Fibroblast of gingiva (primary cell): ENCODE results near the gene ARGLU1.

Experiments
- DNase-seq: peaks from one replicate; pipeline ENCODE4 v3.0.0-alpha.2; 2011; ENCODE audit warnings: low read depth

ARGLU1 gene

DNA sequence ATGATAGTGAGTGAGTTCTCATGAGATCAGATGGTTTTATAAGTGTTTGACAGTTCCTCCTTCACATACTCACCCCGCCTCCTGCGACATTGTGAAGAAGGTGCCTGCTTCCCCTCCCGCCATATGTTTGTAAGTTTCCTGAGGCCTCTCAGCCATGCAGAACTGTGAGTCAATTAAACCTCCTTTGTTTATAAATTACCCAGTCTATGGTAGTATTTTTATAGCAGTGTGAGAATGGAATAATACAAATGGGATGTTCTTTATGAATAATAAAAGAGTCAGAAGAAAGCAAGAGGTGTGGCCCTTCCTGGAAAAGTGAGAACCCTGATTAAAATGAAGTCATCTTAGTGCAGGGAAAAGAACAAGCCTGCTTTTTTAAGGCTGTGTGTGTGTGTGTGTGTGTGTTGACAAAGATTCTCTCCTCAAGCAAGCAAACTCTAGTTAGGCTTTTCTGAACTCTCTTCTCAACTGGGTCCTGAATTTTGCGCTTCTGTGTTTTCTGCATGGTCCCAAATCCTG, 18.8 kb upstream of the ARGLU1 start:
- no peak for DNase-seq

DNA sequence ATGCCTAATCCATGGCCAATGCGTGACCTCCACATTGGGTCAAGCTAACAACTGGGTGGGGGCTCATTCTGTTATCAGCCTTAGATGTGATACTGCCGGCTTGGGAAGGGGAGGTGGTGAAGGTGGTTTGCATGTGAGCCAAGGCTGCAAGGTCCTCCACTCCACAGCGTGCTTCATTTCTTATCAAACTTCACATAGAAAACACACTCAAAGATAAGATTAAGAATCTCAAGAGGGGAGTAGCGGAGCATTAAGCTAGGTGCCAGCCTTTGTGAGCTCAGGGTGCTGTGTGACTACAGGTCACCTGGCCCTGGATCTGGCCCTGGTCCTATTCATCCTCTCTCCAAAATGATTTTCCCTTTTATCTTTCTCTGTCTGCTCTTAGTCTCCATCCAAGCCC, 13.3 kb upstream of the ARGLU1 start:
- DNase-seq = no peak

- no peak for DNase-seq
Measured at GRCh38 chr13:106575896-106576295, 8.0 kb upstream of the ARGLU1 start.

- peak; percentile 12 for DNase-seq
Measured at GRCh38 chr13:106573868-106574267, 5.9 kb upstream of the ARGLU1 start.

GRCh38 chr13:106573284-106573846, 5.4 kb upstream of the ARGLU1 start:
- DNase-seq = peak; percentile 72

GRCh38 chr13:106570299-106570852, 2.4 kb upstream of the ARGLU1 start:
- DNase-seq = peak; percentile 65

GRCh38 chr13:106569233-106570095, 1.5 kb upstream of the ARGLU1 start:
- no peak for DNase-seq

DNA sequence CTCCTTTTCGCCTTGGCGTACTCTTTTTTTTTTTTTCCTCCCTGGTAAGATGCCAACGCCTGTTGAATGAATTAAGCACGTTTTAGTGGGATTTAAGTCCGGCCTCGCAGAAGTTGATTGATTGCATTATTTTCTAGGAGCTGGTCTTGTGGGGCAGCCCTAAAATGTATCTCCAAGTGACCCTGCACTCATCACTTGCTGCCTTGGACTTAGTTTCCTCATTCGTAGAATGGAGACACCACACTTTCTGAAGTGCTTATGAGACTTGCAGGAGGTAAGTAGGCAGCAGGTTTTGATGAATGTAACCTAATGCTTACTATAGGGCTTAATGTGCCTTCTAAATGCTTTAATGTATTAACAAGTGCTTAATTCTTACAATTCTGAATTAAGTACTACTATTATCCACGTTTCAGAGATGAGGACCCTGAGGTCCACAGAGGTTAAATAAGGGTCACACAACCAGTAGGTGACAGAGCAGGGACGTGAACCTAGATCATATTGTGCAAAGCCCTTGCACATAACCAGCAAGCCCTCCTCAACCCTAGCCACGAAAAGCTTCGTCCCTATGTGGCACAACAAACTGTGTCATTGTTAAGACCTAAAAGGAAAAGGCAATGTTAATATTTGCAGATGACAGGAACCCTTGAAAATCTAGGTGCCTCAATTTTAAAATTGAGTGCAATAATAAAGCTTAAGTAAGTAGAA, 514 bp upstream of the ARGLU1 start:
- DNase-seq = no peak

DNA sequence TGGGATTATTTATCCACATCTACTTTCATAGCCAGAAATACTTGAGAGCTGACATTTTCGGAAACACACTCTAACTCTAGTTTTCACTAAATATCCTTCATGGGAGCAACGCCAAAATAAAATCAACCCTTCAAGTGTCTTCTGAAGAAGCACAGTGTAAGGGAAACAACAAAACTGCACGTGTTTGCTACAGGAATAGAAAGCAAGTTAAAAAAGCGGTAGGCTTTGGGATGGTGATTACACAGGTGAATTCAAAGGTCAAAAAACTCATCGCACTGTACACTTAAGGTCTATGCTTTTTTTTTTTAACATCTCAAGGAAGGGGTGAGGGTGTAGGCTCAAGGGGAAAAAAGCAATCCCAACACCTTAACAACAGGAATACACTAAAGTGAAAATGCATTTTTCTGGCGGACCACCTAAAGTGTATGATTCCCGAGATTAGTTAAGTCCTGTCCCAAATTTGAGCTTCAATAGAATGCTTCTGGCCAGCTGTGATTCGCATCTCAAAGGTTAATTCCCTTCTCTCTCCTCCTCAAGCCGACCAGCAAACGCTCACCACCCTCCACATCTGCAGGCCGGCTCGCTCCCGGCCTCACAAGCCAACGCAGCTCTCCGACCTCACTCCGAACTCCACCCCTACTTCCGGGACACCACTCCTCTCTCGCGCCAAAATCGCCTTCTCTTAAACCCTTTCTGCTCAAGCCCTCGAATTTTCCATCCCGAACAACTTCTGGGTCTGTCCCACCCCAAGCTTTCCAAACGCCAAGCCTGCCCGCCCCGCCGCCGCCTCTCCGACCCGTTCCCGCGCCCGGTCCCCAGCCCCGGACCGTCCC, 1.1 kb downstream of the ARGLU1 start:
- DNase-seq = peak; percentile 45

- no peak for DNase-seq
Measured at GRCh38 chr13:106565127-106565775, 2.7 kb downstream of the ARGLU1 start.

DNA sequence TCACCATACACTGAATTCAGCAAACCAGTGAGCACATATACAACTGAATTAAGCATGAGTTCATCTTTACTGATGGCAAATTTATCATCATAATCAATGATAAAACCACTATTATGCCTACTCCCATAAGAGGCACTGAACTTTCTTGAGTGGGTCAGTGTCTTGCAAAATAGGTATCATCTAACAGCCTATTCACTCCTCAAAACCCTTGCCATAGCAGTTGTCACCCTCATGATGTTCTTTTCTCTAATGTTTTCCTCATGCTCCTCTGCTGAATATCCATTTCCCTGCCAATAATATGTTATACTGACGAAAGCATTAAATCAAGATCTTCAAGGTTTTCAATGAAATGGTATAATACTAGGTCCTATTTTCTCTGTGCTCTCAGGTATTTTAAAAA, 5.6 kb downstream of the ARGLU1 start:
- peak; percentile 68 for DNase-seq

GRCh38 chr13:106561551-106562170, 6.3 kb downstream of the ARGLU1 start:
- no peak for DNase-seq

GRCh38 chr13:106560821-106561220, 7.1 kb downstream of the ARGLU1 start:
- DNase-seq = no peak

DNA sequence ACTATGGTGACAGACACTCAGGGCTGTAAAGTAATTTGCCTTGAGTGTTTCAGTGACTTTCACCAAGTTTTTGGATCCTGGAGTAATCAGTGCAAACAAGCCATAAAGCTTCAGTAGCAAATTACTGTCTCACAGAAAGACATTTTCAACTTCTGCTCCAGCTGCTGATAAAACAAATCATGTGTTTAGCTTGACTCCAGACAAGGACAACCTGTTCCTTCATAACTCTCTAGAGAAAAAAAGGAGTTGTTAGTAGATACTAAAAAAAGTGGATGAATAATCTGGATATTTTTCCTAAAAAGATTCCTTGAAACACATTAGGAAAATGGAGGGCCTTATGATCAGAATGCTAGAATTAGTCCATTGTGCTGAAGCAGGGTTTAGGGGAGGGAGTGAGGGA, 9.4 kb downstream of the ARGLU1 start:
- DNase-seq = no peak

- no peak for DNase-seq
Measured at GRCh38 chr13:106555631-106556328, 12.2 kb downstream of the ARGLU1 start.

DNA sequence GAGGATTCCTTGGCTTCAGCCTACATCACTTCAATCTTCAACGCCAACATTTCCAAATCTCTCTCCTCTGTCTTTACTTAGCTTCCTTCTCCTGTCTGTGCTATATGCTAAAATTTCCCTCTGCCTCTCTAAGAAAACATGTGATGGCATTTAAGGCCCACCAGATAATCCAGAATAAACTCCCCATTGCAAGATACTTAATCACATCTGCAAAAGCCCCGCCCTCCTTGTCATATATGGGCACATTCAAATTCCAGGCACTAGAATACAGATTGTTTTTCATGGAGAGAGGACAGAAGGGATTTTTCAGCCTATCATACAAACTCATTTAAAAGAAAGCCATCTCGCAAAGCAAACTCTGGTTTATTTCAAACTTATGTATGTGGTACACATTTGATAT, 16.2 kb downstream of the ARGLU1 start:
- no peak for DNase-seq

GRCh38 chr13:106551350-106551749, 16.6 kb downstream of the ARGLU1 start:
- DNase-seq = no peak

- DNase-seq = no peak
Measured at GRCh38 chr13:106550570-106551135, 17.3 kb downstream of the ARGLU1 start.

GRCh38 chr13:106548064-106548696, 19.8 kb downstream of the ARGLU1 start:
- no peak for DNase-seq
